Measurements from ENCODE around the gene ASCL3.

ASCL3 gene
- long read RNA-seq = 0 reads

DNA sequence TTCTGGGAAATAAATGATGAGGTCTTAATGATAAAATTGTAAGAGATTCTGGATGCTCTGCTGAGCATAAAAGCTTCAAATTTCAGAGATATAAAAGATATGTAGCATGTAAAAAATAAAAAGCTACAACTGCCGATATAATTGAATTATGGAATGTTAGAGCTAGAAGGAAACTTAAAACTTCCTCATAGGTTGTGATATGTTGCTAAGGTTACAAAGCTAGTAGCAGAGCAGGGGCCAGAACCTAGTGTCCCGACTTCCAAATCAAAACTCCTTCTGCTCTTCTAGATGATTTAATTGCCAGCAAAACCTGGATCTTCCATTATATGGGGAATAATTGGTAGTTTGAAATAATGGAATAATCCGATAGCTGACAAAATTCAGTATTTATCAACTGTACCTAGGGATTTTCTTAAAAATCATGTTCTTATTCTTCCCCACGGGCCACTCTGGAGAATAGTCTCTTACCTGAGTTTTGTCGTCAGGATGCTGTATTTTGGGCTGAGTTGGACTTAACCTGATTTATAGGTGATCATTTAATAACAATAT, at the start of gene ASCL3:
Gene ASCL3, minus strand, starts transcription at position 499 of the 549 bp plus-strand sequence. CDS start 4,855 bp downstream, outside the sequence.
- no peak for TF ChIP-seq GABPA (IDR thresholded peaks at IDR 0.05; ENCODE audit: low read depth)
- TF ChIP-seq POLR2AphosphoS5 (IDR thresholded peaks at IDR 0.05; ENCODE audit: low read depth) = no peak
- TF ChIP-seq, protein P1, sequence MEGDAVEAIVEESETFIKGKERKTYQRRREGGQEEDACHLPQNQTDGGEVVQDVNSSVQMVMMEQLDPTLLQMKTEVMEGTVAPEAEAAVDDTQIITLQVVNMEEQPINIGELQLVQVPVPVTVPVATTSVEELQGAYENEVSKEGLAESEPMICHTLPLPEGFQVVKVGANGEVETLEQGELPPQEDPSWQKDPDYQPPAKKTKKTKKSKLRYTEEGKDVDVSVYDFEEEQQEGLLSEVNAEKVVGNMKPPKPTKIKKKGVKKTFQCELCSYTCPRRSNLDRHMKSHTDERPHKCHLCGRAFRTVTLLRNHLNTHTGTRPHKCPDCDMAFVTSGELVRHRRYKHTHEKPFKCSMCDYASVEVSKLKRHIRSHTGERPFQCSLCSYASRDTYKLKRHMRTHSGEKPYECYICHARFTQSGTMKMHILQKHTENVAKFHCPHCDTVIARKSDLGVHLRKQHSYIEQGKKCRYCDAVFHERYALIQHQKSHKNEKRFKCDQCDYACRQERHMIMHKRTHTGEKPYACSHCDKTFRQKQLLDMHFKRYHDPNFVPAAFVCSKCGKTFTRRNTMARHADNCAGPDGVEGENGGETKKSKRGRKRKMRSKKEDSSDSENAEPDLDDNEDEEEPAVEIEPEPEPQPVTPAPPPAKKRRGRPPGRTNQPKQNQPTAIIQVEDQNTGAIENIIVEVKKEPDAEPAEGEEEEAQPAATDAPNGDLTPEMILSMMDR (IDR thresholded peaks at IDR 0.05; ENCODE audit: insufficient read depth, low read length) = no peak
- TF ChIP-seq REST (IDR thresholded peaks at IDR 0.05; ENCODE audit: insufficient replicate concordance, low read depth) = no peak
- no peak for TF ChIP-seq SPI1 (IDR thresholded peaks at IDR 0.05; ENCODE audit: borderline replicate concordance, low read depth)
- DNase-seq (ENCODE audit: low read depth in 1 of 2, low spot score in 1 of 2) = no peak
- H3K4me3 ChIP-seq (replicated peaks; ENCODE audit: insufficient read depth, low read length) = no peak within 1 kb of the TSS
- no peaks in the 10 kb centered on the region for H3K27me3 ChIP-seq (ENCODE audit: insufficient read depth, poor library complexity, severe bottlenecking)
- H3K27ac ChIP-seq (replicated peaks) = no peak within 1 kb of the TSS

DNA sequence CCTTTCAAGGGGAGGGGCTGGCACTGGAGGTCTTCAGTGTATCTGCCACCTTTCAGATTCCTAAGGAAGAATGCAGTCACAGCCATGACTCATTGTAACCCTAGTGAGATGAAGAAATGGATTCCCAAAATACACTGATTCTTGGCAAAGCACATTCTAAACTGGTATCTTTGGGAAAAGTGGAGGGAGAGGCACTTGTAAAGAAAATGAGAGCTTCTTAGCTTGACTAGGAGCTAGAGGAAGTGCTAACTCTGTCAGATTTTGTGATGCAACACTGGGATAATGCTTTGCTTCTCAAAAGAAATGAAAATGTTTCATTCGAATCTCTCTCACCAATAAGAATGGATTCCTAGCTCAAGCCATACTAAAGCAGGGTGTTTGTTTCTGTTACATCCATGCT, 46.6 kb upstream of the ASCL3 start:
- H3K4me3 ChIP-seq (replicated peaks; ENCODE audit: insufficient read depth, low read length) = no peak overlapping the region
- H3K27ac ChIP-seq (replicated peaks) = no peak overlapping the region
- TF ChIP-seq POLR2AphosphoS5 (IDR thresholded peaks at IDR 0.05; ENCODE audit: low read depth) (no peak), SPI1 (IDR thresholded peaks at IDR 0.05; ENCODE audit: borderline replicate concordance, low read depth) (no peak; the same call in 1 of the 2 replicates), GABPA (IDR thresholded peaks at IDR 0.05; ENCODE audit: low read depth) (no peak), REST (IDR thresholded peaks at IDR 0.05; ENCODE audit: insufficient replicate concordance, low read depth) (no peak)
- TF ChIP-seq, protein P1 (IDR thresholded peaks at IDR 0.05; ENCODE audit: insufficient read depth, low read length) = no peak
- H3K27me3 ChIP-seq (ENCODE audit: insufficient read depth, poor library complexity, severe bottlenecking) = no peaks in the 10 kb centered on the region
- no peak for DNase-seq (ENCODE audit: low read depth in 1 of 2, low spot score in 1 of 2)

DNA sequence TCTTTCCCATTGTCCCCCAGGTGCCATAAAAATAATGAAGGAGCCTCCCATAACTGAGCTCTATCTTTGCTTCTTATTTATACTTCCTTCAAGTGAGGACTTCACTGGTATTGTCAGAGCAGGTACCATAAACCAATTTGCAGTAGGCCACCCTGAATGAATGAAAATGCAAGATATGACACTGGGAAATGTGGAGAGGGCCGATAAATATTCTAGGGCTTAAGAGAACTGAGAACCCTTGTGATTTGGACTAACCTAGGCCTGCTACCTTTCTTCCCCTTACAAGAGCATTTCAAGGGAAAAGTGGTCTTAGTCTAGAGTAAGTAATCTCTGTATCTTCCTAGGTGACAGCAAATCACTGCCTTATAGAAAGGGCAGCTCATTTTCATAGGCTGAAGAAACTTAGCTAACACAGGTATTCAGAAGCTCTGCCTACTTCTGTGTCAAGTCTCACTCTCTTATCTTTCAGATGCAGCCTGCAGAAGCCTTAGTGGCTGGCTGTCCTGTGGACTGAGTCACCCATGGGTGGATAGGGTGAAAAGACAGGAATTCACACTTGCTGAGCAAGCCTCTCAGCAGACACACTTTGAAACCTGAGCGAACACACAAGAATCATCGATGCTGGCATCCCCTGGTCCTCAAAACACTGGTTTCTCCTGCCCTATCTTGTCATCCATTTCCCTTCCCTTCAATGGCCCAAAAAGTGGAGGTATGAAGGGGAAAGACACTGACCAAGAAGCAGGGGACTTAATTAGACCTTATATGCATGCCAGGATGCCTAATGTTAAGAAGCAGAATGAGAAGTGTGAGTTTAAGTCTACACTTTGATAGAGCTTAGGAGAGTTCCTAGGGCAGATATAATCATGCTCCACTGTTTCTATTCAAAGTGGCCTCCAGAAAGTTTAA, 45.8 kb upstream of the ASCL3 start:
- Histone ChIP-seq H3K4me3 (replicated peaks; ENCODE audit: insufficient read depth, low read length) (no peak overlapping the region), H3K27ac (replicated peaks) (no peak overlapping the region), H3K27me3 (ENCODE audit: insufficient read depth, poor library complexity, severe bottlenecking) (no peaks in the 10 kb centered on the region)
- DNase-seq (ENCODE audit: low read depth in 1 of 2, low spot score in 1 of 2) = no peak
- TF ChIP-seq, protein P1 (IDR thresholded peaks at IDR 0.05; ENCODE audit: insufficient read depth, low read length) = no peak
- TF ChIP-seq SPI1 (IDR thresholded peaks at IDR 0.05; ENCODE audit: borderline replicate concordance, low read depth) (no peak), GABPA (IDR thresholded peaks at IDR 0.05; ENCODE audit: low read depth) (no peak), POLR2AphosphoS5 (IDR thresholded peaks at IDR 0.05; ENCODE audit: low read depth) (no peak), REST (IDR thresholded peaks at IDR 0.05; ENCODE audit: insufficient replicate concordance, low read depth) (no peak)
